Natural killer cell (primary cell): ENCODE results near the gene C2CD2. TPM values are rescaled to one million over a fixed set of nuclear protein-coding genes. Genes with fewer than 3 reads are reported as not detected.

ENCODE experiments used
- ATAC-seq, 3 donors: fragments of 150-1000 bp in 2 of 3; fragments of 200-7000 bp in 1 of 3; cut with Tn5 transposase; 1 replicate in 1 of 3; 2 replicates in 2 of 3; pipeline ENCODE4 v1.10.0; 2021; ENCODE audit warnings: mild to moderate bottlenecking in 2 of 3, moderate library complexity in 2 of 3
- DNase-seq, 2 donors: peaks; one replicate each; pipeline versions ENCODE4 v3.0.0 to v3.0.0-alpha.2; 2013 to 2021; ENCODE audit warnings: mixed read lengths in 1 of 2
- H3K27ac ChIP-seq: one replicate; pipeline ENCODE4 v1.5.1; 2013; ENCODE audit warnings: mild to moderate bottlenecking, low read length
- H3K27me3 ChIP-seq: one replicate; pipeline ENCODE4 v1.6.1; 2013; ENCODE audit warnings: low read length; ENCODE audit not compliant: control insufficient read depth, insufficient read depth
- H3K36me3 ChIP-seq: one replicate; pipeline ENCODE4 v1.6.1; 2013; ENCODE audit warnings: low read length; ENCODE audit not compliant: control insufficient read depth, insufficient read depth
- H3K4me1 ChIP-seq: one replicate; pipeline ENCODE4 v1.6.1; 2013; ENCODE audit warnings: low read length; ENCODE audit not compliant: control insufficient read depth, insufficient read depth
- H3K4me3 ChIP-seq: one replicate; pipeline ENCODE4 v1.5.1; 2013; ENCODE audit warnings: low read length
- H3K9me3 ChIP-seq: one replicate; pipeline ENCODE4 v1.6.1; 2013; ENCODE audit warnings: low read length; ENCODE audit not compliant: control insufficient read depth, insufficient read depth
- H3K27ac Mint-ChIP-seq, 2 donors: one replicate each; pipeline ENCODE4 v1.8.0; 2022; ENCODE audit warnings: mild to moderate bottlenecking in 2 of 2, mixed read lengths in 2 of 2, moderate library complexity in 1 of 2
- H3K27me3 Mint-ChIP-seq, 2 donors: one replicate each; pipeline ENCODE4 v1.8.0; 2022; ENCODE audit warnings: low read depth in 2 of 2, mixed read lengths in 2 of 2
- H3K36me3 Mint-ChIP-seq: one replicate; pipeline ENCODE4 v1.8.0; 2022; ENCODE audit warnings: mixed read lengths
- H3K4me1 Mint-ChIP-seq, 2 donors: one replicate each; pipeline ENCODE4 v1.8.0; 2022; ENCODE audit warnings: mixed read lengths in 2 of 2
- H3K4me3 Mint-ChIP-seq: one replicate; pipeline ENCODE4 v1.8.0; 2022; ENCODE audit warnings: mild to moderate bottlenecking, moderate library complexity, mixed read lengths
- H3K9me3 Mint-ChIP-seq, 2 donors: one replicate each; pipeline ENCODE4 v1.8.0; 2022; ENCODE audit warnings: mixed read lengths in 2 of 2
- CTCF ChIP-seq: fragments of 200-600 bp; IDR thresholded peaks from one replicate; pipeline ENCODE4 v1.8.0; 2022; ENCODE audit warnings: antibody characterized with exemption
- WGBS: methylation state at CpG from one replicate; pipeline ENCODE4 v1.1.7; 2013; ENCODE audit warnings: missing lambda C conversion rate; ENCODE audit not compliant: insufficient coverage; 5-methylcytosine and 5-hydroxymethylcytosine counted together
- intact Hi-C: fragments of 100-400 bp; cut with micrococcal nuclease; formaldehyde crosslinking; loops from one replicate; pipeline ENCODE4 v1.14.2; 2022
- total RNA-seq, 4 donors: library from RNA; stranded (reverse); fragments of 120-200 nt in 1 of 4; gene quantifications; one replicate each; pipeline versions ENCODE4 v1.2.3 to v1.2.4, GENCODE V29; 2013 to 2022

The C2CD2 gene
- total RNA-seq, 3 donors from 2014 or later (not counting 1 experiment from before 2014, with no cell fraction given): 2.1 to 10.1 (median 8.9) TPM

- intact Hi-C loops: no loop called here
- TF ChIP-seq CTCF: no peak
- DNase-seq (no peak), ATAC-seq (peak in 1 of 3 donors; percentile 31)
- Mint-ChIP-seq H3K27me3 (no peaks in the 10 kb centered on the region), H3K9me3 (no peaks in the 10 kb centered on the region), H3K36me3 (no peaks in the 10 kb centered on the region), H3K27ac (no peak overlapping the region), H3K4me1 (peaks cover 6% of the 10 kb centered on the region in 2 donors), H3K4me3 (no peak overlapping the region)
- Histone ChIP-seq H3K27ac (no peak overlapping the region), H3K9me3 (no peaks in the 10 kb centered on the region), H3K36me3 (peaks cover 16% of the 10 kb centered on the region), H3K4me3 (no peak overlapping the region), H3K27me3 (no peaks in the 10 kb centered on the region), H3K4me1 (peaks cover 5% of the 10 kb centered on the region)
- 98% methylated on average over 13 of the region's 15 CpGs for WGBS
These were observed 35.1 kb downstream of the C2CD2 start for GRCh38 chr21:41918561-41919358.

GRCh38 chr21:41917531-41917930, 36.3 kb downstream of the C2CD2 start:
- no peaks in the 10 kb centered on the region for H3K27me3 Mint-ChIP-seq
- intact Hi-C loops: no loop called here
- H3K4me1 Mint-ChIP-seq: no peaks in the 10 kb centered on the region
- H3K9me3 Mint-ChIP-seq: no peaks in the 10 kb centered on the region
- no peak for TF ChIP-seq CTCF
- WGBS: 95% methylated on average over 4 of the region's 4 CpGs
- H3K4me3 Mint-ChIP-seq: no peak overlapping the region
- H3K36me3 Mint-ChIP-seq: no peaks in the 10 kb centered on the region
- peaks cover 3% of the 10 kb centered on the region for H3K4me1 ChIP-seq
- no peak overlapping the region for H3K4me3 ChIP-seq
- no peak overlapping the region for H3K27ac Mint-ChIP-seq
- DNase-seq: no peak
- no peak overlapping the region for H3K27ac ChIP-seq
- ATAC-seq: no peak
- H3K27me3 ChIP-seq: no peaks in the 10 kb centered on the region
- H3K36me3 ChIP-seq: peaks cover 21% of the 10 kb centered on the region
- no peaks in the 10 kb centered on the region for H3K9me3 ChIP-seq

- Histone ChIP-seq H3K27me3 (no peaks in the 10 kb centered on the region), H3K4me1 (peaks cover 3% of the 10 kb centered on the region), H3K9me3 (no peaks in the 10 kb centered on the region), H3K36me3 (peaks cover 23% of the 10 kb centered on the region), H3K27ac (no peak overlapping the region), H3K4me3 (no peak overlapping the region)
- no peaks in the 10 kb centered on the region for H3K27me3 Mint-ChIP-seq
- ATAC-seq (no peak), DNase-seq (no peak)
- intact Hi-C loops: no loop called here
- no peaks in the 10 kb centered on the region for H3K36me3 Mint-ChIP-seq
- no peak overlapping the region for H3K27ac Mint-ChIP-seq
- H3K4me1 Mint-ChIP-seq: no peaks in the 10 kb centered on the region
- H3K9me3 Mint-ChIP-seq: no peaks in the 10 kb centered on the region
- no peak overlapping the region for H3K4me3 Mint-ChIP-seq
- WGBS: 94% methylated on average over 3 of the region's 3 CpGs
- TF ChIP-seq CTCF: no peak
These were observed 36.9 kb downstream of the C2CD2 start for GRCh38 chr21:41916888-41917433.
